Mesodermal cell (in vitro differentiated cells): ENCODE results near the gene CRPPA.
"Not testable (repeated sequence)": the region's sequence is repeated elsewhere in the genome, so short reads cannot be mapped to it uniquely, and the experiment has no call there.

Source experiments
- H3K27ac ChIP-seq: 2 replicates; pipeline ENCODE4 v1.7.0; 2013; ENCODE audit warnings: mild to moderate bottlenecking, low read depth, low read length, moderate library complexity; ENCODE audit not compliant: severe bottlenecking
- H3K36me3 ChIP-seq: 2 replicates; pipeline ENCODE4 v1.7.1; 2013; ENCODE audit warnings: mild to moderate bottlenecking, low read length, moderate library complexity; ENCODE audit not compliant: control insufficient read depth, insufficient read depth
- H3K4me1 ChIP-seq: one replicate; pipeline ENCODE4 v1.7.1; 2013; ENCODE audit warnings: mild to moderate bottlenecking, low read length; ENCODE audit not compliant: insufficient read depth, control insufficient read depth, poor library complexity, severe bottlenecking
- H3K4me3 ChIP-seq: 2 replicates; pipeline ENCODE4 v1.7.0; 2013; ENCODE audit warnings: low read length, control low read depth, mild to moderate bottlenecking; ENCODE audit not compliant: insufficient read depth, poor library complexity, severe bottlenecking; ENCODE audit errors: extremely low read depth
- H3K9me3 ChIP-seq: 2 replicates; pipeline ENCODE4 v1.7.1; 2013; ENCODE audit warnings: mild to moderate bottlenecking, low read length, moderate library complexity; ENCODE audit not compliant: control insufficient read depth
- WGBS, 2 experiments: methylation state at CpG; one replicate each; pipeline ENCODE4 v1.1.5; 2013; ENCODE audit warnings: missing lambda C conversion rate in 2 of 2; ENCODE audit not compliant: insufficient coverage in 2 of 2; 5-methylcytosine and 5-hydroxymethylcytosine counted together

The CRPPA gene

DNA sequence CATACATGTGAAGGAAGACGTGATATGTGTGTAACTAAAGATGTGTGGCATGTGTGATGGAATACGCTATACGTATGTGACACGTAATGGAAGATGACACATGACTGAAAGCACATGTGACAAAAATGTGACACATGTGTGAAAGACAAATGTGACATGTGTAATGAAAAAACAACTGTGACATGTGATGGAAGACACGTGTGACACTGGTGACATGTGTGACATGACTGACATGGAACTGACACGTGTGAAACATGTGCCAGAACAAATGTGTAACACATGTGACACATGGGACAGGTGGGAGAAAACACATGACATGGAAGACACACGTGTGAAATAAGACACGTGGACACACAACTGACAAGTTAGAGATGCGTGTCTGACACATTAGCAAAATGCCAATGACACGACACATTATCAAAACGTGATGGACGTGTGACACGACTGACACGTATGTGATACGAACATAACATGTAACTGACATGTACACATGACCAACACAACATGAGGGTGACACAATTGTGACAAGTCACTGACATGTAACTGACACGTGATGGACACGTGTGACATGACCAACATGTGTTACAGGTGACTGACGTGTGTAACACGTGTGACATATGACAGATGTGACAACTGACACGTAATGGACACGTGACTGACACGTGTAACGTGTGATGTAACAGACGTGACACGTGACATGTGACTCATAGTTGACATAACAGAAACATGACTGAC is 24.4 kb downstream of the CRPPA start:
- 89 to 92% methylated on average over 25 of the region's 25 CpGs for WGBS, 2 experiments
- Histone ChIP-seq H3K27ac (no peak overlapping the region), H3K36me3 (peaks cover 6% of the 10 kb centered on the region), H3K4me3 (no peak overlapping the region), H3K9me3 (peaks cover 54% of the 10 kb centered on the region), H3K4me1 (no peaks in the 10 kb centered on the region)

DNA sequence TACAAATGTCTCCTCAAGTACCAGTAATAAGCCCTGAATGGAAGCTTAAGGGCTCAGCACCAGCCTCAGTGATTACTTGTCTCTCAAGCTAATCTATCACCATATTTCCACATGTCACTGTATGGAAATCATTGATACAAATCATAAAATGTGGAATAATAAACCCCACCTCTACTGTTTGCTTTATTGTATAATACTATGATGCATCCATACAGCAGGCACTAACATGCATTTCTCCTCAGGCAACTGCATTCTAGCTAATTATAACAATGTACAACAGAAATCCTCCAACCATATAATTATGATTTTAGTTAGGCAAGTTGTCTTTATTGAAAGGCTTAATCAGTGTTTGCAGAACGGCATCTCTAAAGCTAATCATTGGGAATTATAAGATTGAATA is 26.2 kb downstream of the CRPPA start:
- Histone ChIP-seq H3K4me3 (no peak overlapping the region), H3K36me3 (peaks cover 3% of the 10 kb centered on the region), H3K27ac (no peak overlapping the region), H3K9me3 (peaks cover 45% of the 10 kb centered on the region), H3K4me1 (no peaks in the 10 kb centered on the region)
- WGBS, 2 experiments = no CpG with 5 or more reads among the region's 1 CpG

DNA sequence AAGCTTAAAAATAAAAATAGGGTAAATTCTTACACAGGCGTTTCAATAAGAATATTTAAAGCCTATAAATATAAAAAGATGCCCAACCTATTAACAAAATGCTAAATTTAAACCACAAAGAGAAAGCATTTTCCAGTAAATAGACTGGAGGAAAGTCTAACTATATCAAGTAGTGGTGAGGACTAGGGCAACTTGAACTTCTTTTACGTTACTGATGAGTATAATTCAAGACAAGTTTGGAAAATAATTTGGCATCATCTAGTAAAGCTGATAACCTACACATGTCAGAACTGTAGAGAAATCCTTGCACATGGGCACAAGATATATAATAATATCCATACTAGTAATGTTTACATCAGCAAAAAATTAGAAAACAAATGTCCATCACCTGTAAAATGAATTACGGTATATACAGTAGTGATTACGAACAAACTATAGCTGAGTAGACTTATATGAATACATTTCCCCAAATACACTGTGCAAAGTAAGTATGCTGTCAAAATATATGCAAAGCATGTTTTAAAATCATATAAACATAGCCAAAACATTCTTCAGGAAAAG is 27.4 kb downstream of the CRPPA start:
- H3K27ac ChIP-seq = no peak overlapping the region

DNA sequence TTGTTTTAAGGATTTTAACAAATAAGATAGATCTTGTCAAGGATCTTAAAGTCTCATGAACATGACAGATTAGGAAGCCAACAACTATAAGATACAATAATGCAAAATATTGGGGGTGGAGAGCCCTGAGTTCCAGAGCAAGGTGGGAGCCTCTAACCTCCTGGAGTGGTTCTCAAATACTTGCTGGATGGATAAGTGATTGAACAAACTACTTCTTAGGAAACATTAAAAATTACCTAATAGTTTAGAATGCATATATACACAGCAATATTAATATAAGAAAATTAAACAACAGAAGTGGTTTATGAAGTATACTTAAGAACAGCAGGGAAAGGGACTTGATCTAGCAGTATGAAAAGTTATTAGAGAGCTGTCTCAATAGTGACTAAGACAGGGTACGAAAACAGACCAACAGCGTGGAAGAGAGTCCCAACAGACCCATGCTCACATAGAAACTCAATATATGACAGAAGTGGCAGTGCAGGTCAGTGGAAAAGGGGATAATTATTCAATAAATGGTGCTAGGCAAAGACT is 28.3 kb downstream of the CRPPA start:
- Histone ChIP-seq H3K9me3 (peaks cover 25% of the 10 kb centered on the region), H3K36me3 (no peaks in the 10 kb centered on the region), H3K4me3 (no peak overlapping the region), H3K27ac (no peak overlapping the region), H3K4me1 (no peaks in the 10 kb centered on the region)
- WGBS, 2 experiments = 92% methylated on average over 2 of the region's 2 CpGs; no CpG with 5 or more reads in 1 of the 2 experiments

More for the DNA sequence above, 27.4 kb downstream of the CRPPA start:
- Histone ChIP-seq H3K36me3 (no peaks in the 10 kb centered on the region), H3K4me3 (no peak overlapping the region), H3K9me3 (peaks cover 34% of the 10 kb centered on the region), H3K4me1 (no peaks in the 10 kb centered on the region)
- no CpG with 5 or more reads among the region's 4 CpGs for WGBS, 2 experiments

DNA sequence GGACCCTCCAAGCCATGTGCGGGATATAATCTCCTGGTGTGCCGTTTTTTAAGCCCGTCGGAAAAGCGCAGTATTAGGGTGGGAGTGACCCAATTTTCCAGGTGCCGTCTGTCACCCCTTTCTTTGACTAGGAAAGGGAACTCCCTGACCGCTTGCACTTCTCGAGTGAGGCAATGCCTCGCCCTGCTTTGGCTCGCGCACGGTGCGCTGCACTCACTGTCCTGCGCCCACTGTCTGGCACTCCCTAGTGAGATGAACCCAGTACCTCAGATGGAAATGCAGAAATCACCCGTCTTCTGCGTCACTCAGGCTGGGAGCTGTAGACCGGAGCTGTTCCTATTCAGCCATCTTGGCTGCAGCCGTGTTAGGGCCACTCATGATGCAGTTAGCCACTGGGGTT is 37.6 kb downstream of the CRPPA start:
- not testable (repeated sequence) for H3K4me3 ChIP-seq, H3K4me1 ChIP-seq, H3K9me3 ChIP-seq, H3K27ac ChIP-seq, H3K36me3 ChIP-seq
- WGBS, 2 experiments = 93 to 94% methylated on average over 12 to 13 of the region's 18 CpGs

DNA sequence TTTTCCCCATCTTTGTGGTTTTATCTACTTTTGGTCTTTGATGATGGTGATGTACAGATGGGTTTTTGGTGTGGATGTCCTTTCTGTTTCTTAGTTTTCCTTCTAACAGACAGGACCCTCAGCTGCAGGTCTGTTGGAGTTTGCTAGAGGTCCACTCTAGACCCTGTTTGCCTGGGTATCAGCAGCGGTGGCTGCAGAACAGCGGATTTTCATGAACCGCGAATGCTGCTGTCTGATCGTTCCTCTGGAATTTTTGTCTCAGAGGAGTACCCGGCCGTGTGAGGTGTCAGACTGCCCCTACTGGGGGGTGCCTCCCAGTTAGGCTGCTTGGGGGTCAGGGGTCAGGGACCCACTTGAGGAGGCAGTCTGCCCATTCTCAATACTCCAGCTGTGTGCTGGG is 38.2 kb downstream of the CRPPA start:
- not testable (repeated sequence) for H3K4me3 ChIP-seq, H3K36me3 ChIP-seq, H3K4me1 ChIP-seq, H3K9me3 ChIP-seq, H3K27ac ChIP-seq
- 100% methylated on average over 3 of the region's 7 CpGs for WGBS, 2 experiments
